GM23248 (cell line): Measurements from ENCODE around the gene FAM193A. TPM values are rescaled to one million over a fixed set of nuclear protein-coding genes. Genes with fewer than 3 reads are reported as not detected.

Experiments
- DNase-seq: peaks from one replicate; pipeline ENCODE4 v3.0.0-alpha.2; 2015
- H2AFZ ChIP-seq: fragments of 200-600 bp; sonication (generic); 2 replicates; pipeline ENCODE4 v1.6.1; 2016; ENCODE audit warnings: antibody characterized with exemption
- H3F3A ChIP-seq: fragments of 200-600 bp; sonication (generic); 2 replicates; pipeline ENCODE4 v1.6.1; 2016; ENCODE audit warnings: mild to moderate bottlenecking, antibody characterized with exemption, mixed run types; ENCODE audit not compliant: insufficient read depth
- H3K27ac ChIP-seq: fragments of 200-600 bp; sonication (generic); 2 replicates; pipeline ENCODE4 v1.5.1; 2016; ENCODE audit warnings: mild to moderate bottlenecking
- H3K27me3 ChIP-seq: fragments of 200-600 bp; sonication (generic); replicated peaks from 2 replicates; pipeline ENCODE4 v1.6.1; 2016; ENCODE audit warnings: mild to moderate bottlenecking; ENCODE audit not compliant: insufficient read depth
- H3K36me3 ChIP-seq: fragments of 200-600 bp; sonication (generic); 2 replicates; pipeline ENCODE4 v1.6.1; 2016; ENCODE audit warnings: low read depth, mild to moderate bottlenecking
- H3K4me1 ChIP-seq: fragments of 200-600 bp; sonication (generic); 2 replicates; pipeline ENCODE4 v1.6.1; 2016; ENCODE audit warnings: mild to moderate bottlenecking; ENCODE audit not compliant: insufficient read depth
- H3K4me2 ChIP-seq: fragments of 200-600 bp; sonication (generic); one replicate; pipeline ENCODE4 v1.6.1; 2016; ENCODE audit warnings: mild to moderate bottlenecking; ENCODE audit not compliant: unreplicated experiment
- H3K4me3 ChIP-seq: fragments of 200-600 bp; sonication (generic); 2 replicates; pipeline ENCODE4 v1.5.1; 2016; ENCODE audit warnings: mild to moderate bottlenecking
- H3K79me2 ChIP-seq: fragments of 200-600 bp; sonication (generic); 2 replicates; pipeline ENCODE4 v1.6.1; 2016; ENCODE audit warnings: mild to moderate bottlenecking; ENCODE audit not compliant: insufficient read depth
- H3K9ac ChIP-seq: fragments of 200-600 bp; sonication (generic); 2 replicates; pipeline ENCODE4 v1.6.1; 2016; ENCODE audit warnings: mild to moderate bottlenecking
- H3K9me2 ChIP-seq: fragments of 200-600 bp; sonication (generic); 2 replicates; pipeline ENCODE4 v1.6.1; 2016; ENCODE audit warnings: mixed run types, mild to moderate bottlenecking, moderate library complexity; ENCODE audit not compliant: insufficient read depth
- H3K9me3 ChIP-seq: fragments of 200-600 bp; sonication (generic); one replicate; pipeline ENCODE4 v1.6.1; 2017; ENCODE audit warnings: low read depth
- H4K20me1 ChIP-seq: fragments of 200-600 bp; sonication (generic); 2 replicates; pipeline ENCODE4 v1.6.0; 2016; ENCODE audit not compliant: insufficient read depth
- EZH2 ChIP-seq: fragments of 200-600 bp; sonication (generic); IDR thresholded peaks from 2 replicates; pipeline ENCODE4 v1.6.1; 2018; ENCODE audit warnings: antibody characterized with exemption, mild to moderate bottlenecking; ENCODE audit not compliant: insufficient read depth, poor library complexity, severe bottlenecking
- EZH2phosphoT487 ChIP-seq: fragments of 200-600 bp; sonication (generic); IDR thresholded peaks from 2 replicates; pipeline ENCODE4 v1.6.1; 2018; ENCODE audit warnings: antibody characterized with exemption, moderate library complexity, mild to moderate bottlenecking, low read depth; ENCODE audit not compliant: insufficient read depth
- WGBS, 2 experiments: methylation state at CpG; one replicate each; pipeline ENCODE4 v1.1.6; 2015 to 2017; ENCODE audit warnings: low lambda C conversion rate in 2 of 2, low coverage in 1 of 2; ENCODE audit errors: missing lambda C conversion rate in 2 of 2; 5-methylcytosine and 5-hydroxymethylcytosine counted together
- in situ Hi-C: fragments of 300-500 bp; cut with MboI; formaldehyde crosslinking; loops from 2 replicates; pipeline ENCODE4 v1.15.0; 2020
- polyA plus RNA-seq: library from polyadenylated mRNA; unstranded; fragments of >200 nt; fragmentation: Nextera tagmentation; extraction: Ambion mirVana; gene quantifications from 2 replicates; pipeline ENCODE4 v1.2.1, GENCODE V29; 2016
- total RNA-seq: library from RNA; depleted of rRNA; stranded (reverse); fragments of >200 nt; shearing (Covaris generic); gene quantifications from 2 replicates; pipeline ENCODE4 v1.2.3, GENCODE V29; 2014

FAM193A gene
- total and polyA plus RNA-seq, 2 experiments from 2014 or later: 5.0 to 19.0 TPM

DNA sequence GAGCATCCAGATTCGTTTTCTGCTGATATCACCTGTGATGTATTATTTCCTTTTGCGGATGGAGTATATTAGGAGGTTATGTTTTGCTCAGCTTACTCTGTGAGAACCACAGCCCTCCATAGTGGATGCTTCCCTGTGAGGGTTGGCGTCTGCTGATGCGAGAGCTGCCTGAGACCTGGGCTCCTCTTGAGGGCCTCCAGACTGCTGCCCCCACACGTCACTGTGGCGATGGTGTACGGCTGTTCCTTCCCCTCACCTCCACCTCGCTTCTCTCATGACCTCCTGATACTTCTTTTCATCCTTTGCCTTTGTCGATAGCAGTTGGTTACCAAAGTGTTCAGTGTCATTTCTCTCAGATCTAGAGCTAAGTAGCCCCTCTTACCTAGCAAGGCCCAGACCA, 148.0 kb downstream of the FAM193A start:
- no peak overlapping the region for H3K4me2 ChIP-seq
- no peaks in the 10 kb centered on the region for H3K9me2 ChIP-seq
- no peak overlapping the region for H2AFZ ChIP-seq
- H4K20me1 ChIP-seq: no peaks in the 10 kb centered on the region
- no peak overlapping the region for H3K27ac ChIP-seq
- no peaks in the 10 kb centered on the region; the same call in 1 of the 2 replicates for H3K4me1 ChIP-seq
- H3K4me3 ChIP-seq: no peak overlapping the region
- no peak overlapping the region for H3K9ac ChIP-seq
- H3F3A ChIP-seq: 0 out of 2 replicates have a peak, but pooled peaks cover 5% of the 10 kb centered on the region
- no peaks in the 10 kb centered on the region for H3K9me3 ChIP-seq
- H3K27me3 ChIP-seq: no peaks in the 10 kb centered on the region
- H3K79me2 ChIP-seq: peaks cover 76% of the 10 kb centered on the region
- H3K36me3 ChIP-seq: peaks cover 34% of the 10 kb centered on the region
- in situ Hi-C loops: no loop called here
- no peak for DNase-seq
- no peak for TF ChIP-seq EZH2
- no peak for TF ChIP-seq EZH2phosphoT487
- 95 to 96% methylated on average over 9 of the region's 9 CpGs for WGBS, 2 experiments

DNA sequence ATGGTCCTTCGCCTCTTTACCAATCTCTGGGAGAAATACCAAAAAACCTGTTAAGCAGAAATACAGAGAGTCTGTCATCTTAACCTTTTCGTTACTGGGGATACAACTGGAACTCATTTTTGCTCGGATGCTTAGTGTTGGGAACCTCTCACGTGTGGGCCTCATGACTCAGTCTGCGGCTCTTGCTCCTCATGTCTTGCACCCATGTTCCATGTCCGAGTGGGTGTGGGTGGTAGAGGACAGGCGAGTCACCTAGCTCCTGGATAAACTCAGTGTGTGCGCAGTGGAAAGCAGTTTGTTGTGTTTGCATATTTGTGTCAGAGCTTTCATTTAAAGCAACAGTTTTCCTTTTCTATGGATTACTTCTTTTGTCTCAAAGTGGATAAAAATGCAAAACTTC, 149.1 kb downstream of the FAM193A start:
- Histone ChIP-seq H4K20me1 (no peaks in the 10 kb centered on the region), H3K36me3 (peaks cover 43% of the 10 kb centered on the region), H3F3A (0 out of 2 replicates have a peak, but pooled peaks cover 5% of the 10 kb centered on the region), H3K79me2 (peaks cover 71% of the 10 kb centered on the region), H3K9me2 (no peaks in the 10 kb centered on the region), H3K9me3 (no peaks in the 10 kb centered on the region), H3K4me2 (no peak overlapping the region), H3K27me3 (no peaks in the 10 kb centered on the region), H3K9ac (no peak overlapping the region), H2AFZ (no peak overlapping the region), H3K27ac (0 out of 2 replicates have a peak overlapping the region, but pooled peaks have one; percentile 9), H3K4me1 (no peaks in the 10 kb centered on the region; the same call in 1 of the 2 replicates), H3K4me3 (no peak overlapping the region)
- no peak for TF ChIP-seq EZH2phosphoT487
- no peak for TF ChIP-seq EZH2
- 35 to 48% methylated on average over 8 of the region's 8 CpGs for WGBS, 2 experiments
- peak; percentile 75 for DNase-seq
- in situ Hi-C loops: no loop called here

DNA sequence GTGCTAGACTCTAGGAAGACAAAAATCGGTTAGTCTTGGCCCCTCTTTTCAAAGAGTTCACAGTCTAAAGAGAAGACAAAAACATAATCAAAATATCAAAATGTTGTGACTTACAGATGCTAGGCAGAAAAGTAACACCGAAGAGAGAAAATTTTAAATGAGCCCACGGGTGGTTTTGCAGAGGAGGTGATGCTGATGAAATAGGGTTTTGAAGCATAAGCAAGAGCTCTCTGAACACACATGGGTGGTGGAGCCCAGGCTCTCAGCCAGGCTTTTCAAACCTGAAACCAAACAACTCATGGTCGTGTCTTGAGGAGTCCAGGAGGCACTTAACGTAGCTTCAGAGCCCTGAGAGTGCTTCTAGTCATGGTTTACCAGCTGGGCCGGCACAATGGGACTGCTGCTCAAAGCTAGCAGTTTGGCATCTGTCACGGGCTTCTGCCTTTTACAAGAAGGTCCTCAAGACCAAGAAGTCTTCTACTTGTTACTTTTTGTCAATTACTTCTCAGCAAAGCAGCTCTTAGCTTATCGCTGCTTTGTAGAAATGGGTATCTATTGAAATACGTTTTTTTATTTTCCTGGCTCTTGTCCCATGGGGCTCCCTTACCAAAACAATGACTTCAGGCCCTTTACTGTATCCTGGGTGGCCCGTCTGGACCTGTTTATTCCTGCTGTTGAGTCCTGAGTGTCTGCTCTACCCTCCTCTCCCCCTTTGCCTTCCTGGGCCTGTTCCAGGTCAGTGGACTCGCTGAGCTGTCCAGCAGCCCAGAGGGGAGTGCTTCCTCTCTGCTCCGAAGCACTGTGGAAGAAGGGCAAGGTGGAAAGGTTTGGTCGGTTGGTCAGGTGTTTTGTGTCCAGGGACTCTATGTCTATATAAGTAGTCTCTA, 150.2 kb downstream of the FAM193A start:
- DNase-seq: no peak
- Histone ChIP-seq H3K4me3 (no peak overlapping the region), H3K4me2 (no peak overlapping the region), H3K27ac (no peak overlapping the region), H3K9me2 (no peaks in the 10 kb centered on the region), H4K20me1 (no peaks in the 10 kb centered on the region), H3K9me3 (no peaks in the 10 kb centered on the region), H3K27me3 (no peaks in the 10 kb centered on the region), H3K79me2 (peaks cover 61% of the 10 kb centered on the region), H3F3A (0 out of 2 replicates have a peak, but pooled peaks cover 5% of the 10 kb centered on the region), H2AFZ (no peak overlapping the region), H3K36me3 (peaks cover 47% of the 10 kb centered on the region), H3K9ac (no peak overlapping the region), H3K4me1 (no peaks in the 10 kb centered on the region; the same call in 1 of the 2 replicates)
- in situ Hi-C loops: no loop called here
- no peak for TF ChIP-seq EZH2phosphoT487
- WGBS, 2 experiments: 89 to 91% methylated on average over 13 of the region's 13 CpGs

DNA sequence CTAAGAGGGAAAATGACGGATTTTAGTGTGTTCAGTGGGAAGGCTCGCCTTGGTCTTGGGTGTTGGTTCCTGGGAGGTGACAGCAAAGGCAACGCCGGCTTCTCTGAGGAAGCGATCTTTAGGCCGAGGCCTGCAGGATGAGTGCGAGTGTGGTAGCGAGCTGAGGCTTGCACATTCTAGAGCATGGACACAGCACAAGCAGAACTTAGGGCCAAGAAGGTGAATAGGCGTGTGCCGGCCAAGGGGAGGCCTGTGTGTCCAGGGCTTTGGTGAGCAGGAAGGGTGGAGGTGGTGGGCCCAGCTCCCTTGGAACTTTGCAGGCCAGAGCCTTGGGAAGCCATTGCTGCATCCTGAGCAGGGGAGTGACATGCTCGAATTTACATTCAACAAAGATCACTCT, 151.8 kb downstream of the FAM193A start:
- in situ Hi-C loops: no loop called here
- no peak overlapping the region for H3K4me2 ChIP-seq
- WGBS, 2 experiments: 91 to 94% methylated on average over 11 of the region's 11 CpGs
- no peaks in the 10 kb centered on the region for H3K9me2 ChIP-seq
- H3K79me2 ChIP-seq: peaks cover 44% of the 10 kb centered on the region
- H3K36me3 ChIP-seq: peaks cover 53% of the 10 kb centered on the region
- no peak for DNase-seq
- no peak overlapping the region for H3K9ac ChIP-seq
- H3F3A ChIP-seq: 0 out of 2 replicates have a peak, but pooled peaks cover 5% of the 10 kb centered on the region
- no peaks in the 10 kb centered on the region for H3K27me3 ChIP-seq
- no peaks in the 10 kb centered on the region for H3K9me3 ChIP-seq
- no peak overlapping the region for H3K4me3 ChIP-seq
- no peaks in the 10 kb centered on the region; the same call in 1 of the 2 replicates for H3K4me1 ChIP-seq
- no peak overlapping the region for H2AFZ ChIP-seq
- no peak overlapping the region for H3K27ac ChIP-seq
- H4K20me1 ChIP-seq: no peaks in the 10 kb centered on the region
- TF ChIP-seq EZH2phosphoT487 (no peak), EZH2 (no peak)
